GM23248 (cell line): ENCODE results near the gene FSIP1.

Experiments used
- EZH2 ChIP-seq: fragments of 200-600 bp; sonication (generic); IDR thresholded peaks from 2 replicates; pipeline ENCODE4 v1.6.1; 2018; ENCODE audit warnings: antibody characterized with exemption, mild to moderate bottlenecking; ENCODE audit not compliant: insufficient read depth, poor library complexity, severe bottlenecking
- EZH2phosphoT487 ChIP-seq: fragments of 200-600 bp; sonication (generic); IDR thresholded peaks from 2 replicates; pipeline ENCODE4 v1.6.1; 2018; ENCODE audit warnings: antibody characterized with exemption, moderate library complexity, mild to moderate bottlenecking, low read depth; ENCODE audit not compliant: insufficient read depth

GRCh38 chr15:39589815-39590644 lies 192.6 kb downstream of the FSIP1 start:
- TF ChIP-seq EZH2phosphoT487: no peak; the same call in 1 of the 2 replicates
- no peak for TF ChIP-seq EZH2
